GM06990 (cell line): ENCODE measurements around the gene C9orf152.

Experiments used
- DNase-seq: peaks from one replicate; pipeline ENCODE4 v3.0.0-alpha.2; 2011; ENCODE audit not compliant: insufficient read length; ENCODE audit errors: extremely low read depth
- H3K27me3 ChIP-seq: replicated peaks from 2 replicates; pipeline ENCODE4 v1.6.0; 2011; ENCODE audit warnings: low read length; ENCODE audit not compliant: control insufficient read depth, insufficient read depth
- H3K36me3 ChIP-seq: 2 replicates; pipeline ENCODE4 v1.5.1; 2011; ENCODE audit warnings: low read length; ENCODE audit not compliant: control insufficient read depth, insufficient read depth
- H3K4me3 ChIP-seq: replicated peaks from 2 replicates; pipeline ENCODE4 v1.5.1; 2011; ENCODE audit warnings: low read depth, mild to moderate bottlenecking, control low read depth, low read length
- TF ChIP-seq, protein P1 (sequence below): IDR thresholded peaks from 2 replicates; pipeline ENCODE4 v1.5.1; 2011; ENCODE audit warnings: low read length, control low read depth, mild to moderate bottlenecking, inconsistent platforms; ENCODE audit not compliant: insufficient read depth, poor library complexity, severe bottlenecking

The C9orf152 gene

DNA sequence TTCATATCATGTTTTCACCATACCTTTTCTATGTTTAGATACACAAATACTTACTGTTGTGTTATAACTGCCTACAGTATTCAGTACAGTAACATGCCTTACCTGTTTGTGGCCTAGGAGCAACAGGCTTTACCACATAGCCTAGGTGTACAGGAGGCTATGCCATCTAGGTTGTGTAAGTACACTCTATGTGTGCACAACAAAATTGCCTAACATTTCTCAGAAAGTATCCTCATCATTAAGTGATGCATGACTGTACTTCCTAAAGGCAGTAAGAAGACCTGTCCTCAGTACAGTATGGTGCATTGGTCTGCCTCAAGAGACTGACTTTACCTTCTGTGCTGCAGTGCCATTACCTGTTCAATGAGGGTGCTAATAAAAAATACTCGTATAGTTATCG lies 40.4 kb upstream of the C9orf152 start:
- Histone ChIP-seq H3K4me3 (no peak overlapping the region), H3K27me3 (no peaks in the 10 kb centered on the region), H3K36me3 (peaks cover 11% of the 10 kb centered on the region)
- TF ChIP-seq, protein P1, sequence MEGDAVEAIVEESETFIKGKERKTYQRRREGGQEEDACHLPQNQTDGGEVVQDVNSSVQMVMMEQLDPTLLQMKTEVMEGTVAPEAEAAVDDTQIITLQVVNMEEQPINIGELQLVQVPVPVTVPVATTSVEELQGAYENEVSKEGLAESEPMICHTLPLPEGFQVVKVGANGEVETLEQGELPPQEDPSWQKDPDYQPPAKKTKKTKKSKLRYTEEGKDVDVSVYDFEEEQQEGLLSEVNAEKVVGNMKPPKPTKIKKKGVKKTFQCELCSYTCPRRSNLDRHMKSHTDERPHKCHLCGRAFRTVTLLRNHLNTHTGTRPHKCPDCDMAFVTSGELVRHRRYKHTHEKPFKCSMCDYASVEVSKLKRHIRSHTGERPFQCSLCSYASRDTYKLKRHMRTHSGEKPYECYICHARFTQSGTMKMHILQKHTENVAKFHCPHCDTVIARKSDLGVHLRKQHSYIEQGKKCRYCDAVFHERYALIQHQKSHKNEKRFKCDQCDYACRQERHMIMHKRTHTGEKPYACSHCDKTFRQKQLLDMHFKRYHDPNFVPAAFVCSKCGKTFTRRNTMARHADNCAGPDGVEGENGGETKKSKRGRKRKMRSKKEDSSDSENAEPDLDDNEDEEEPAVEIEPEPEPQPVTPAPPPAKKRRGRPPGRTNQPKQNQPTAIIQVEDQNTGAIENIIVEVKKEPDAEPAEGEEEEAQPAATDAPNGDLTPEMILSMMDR, result no peak
- DNase-seq, result no peak

- H3K36me3 ChIP-seq, result peaks cover 11% of the 10 kb centered on the region
Observed at GRCh38 chr9:110246214-110246613, 38.3 kb upstream of the C9orf152 start.

GRCh38 chr9:110244616-110245015 lies 36.7 kb upstream of the C9orf152 start:
- TF ChIP-seq, protein P1, result no peak
- Histone ChIP-seq H3K36me3 (peaks cover 7% of the 10 kb centered on the region), H3K4me3 (no peak overlapping the region), H3K27me3 (no peaks in the 10 kb centered on the region)
- DNase-seq, result no peak

More at GRCh38 chr9:110246214-110246613, 38.3 kb upstream of the C9orf152 start:
- no peak for DNase-seq
- Histone ChIP-seq H3K27me3 (no peaks in the 10 kb centered on the region), H3K4me3 (no peak overlapping the region)
- TF ChIP-seq, protein P1, result no peak

DNA sequence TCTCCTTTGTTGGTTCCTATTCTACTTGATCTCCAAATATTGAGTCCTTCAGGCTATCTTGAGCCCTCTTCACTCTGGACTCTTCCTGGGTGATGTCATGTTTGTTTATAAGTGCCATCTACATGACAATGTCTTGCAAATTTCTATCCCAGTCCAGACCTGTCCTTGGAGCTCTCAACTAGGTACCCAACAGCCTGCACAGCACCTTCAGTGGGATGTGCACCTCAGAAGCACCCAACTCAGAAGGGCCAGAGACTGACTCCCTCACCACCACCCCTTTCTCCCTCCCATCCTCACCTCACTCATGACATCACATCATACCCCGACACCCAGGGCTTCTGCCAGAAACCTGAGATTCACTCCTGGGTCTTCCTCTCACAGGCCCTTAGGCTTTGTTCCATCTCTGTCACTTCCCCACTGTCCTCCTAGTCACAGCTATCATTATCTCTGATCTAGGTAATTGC lies 33.9 kb upstream of the C9orf152 start:
- Histone ChIP-seq H3K4me3 (no peak overlapping the region), H3K36me3 (peaks cover 3% of the 10 kb centered on the region; the same call in 1 of the 2 replicates), H3K27me3 (no peaks in the 10 kb centered on the region)
- no peak for DNase-seq
- TF ChIP-seq, protein P1, result no peak

DNA sequence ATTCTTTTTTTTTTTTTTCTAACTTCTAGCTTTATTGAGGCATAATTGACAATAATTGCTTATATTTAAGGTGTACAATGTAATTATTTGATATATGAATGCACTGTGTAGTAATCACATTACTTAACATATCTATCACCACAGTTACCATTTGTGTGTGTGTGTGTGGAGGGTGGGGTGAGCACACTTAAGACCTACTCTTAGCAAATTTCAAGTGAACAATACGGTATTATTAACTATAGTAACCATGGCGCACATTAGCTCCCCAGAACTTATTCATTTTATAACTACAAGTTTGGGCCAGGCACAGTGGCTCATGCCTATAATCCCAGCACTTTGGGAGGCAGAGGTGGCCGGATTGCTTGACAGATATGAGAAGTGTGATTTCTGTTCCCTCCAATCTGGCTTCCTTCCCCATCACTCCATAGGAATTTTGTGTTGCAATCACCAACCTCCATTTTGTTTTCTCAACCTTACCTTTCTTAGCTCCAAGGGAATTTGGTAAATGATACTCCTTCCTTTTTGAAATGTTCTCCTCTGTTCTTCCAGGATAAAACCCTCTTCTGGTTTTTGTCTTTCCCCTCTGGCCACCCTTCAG lies 33.4 kb upstream of the C9orf152 start:
- DNase-seq, result no peak
- Histone ChIP-seq H3K36me3 (peaks cover 3% of the 10 kb centered on the region; the same call in 1 of the 2 replicates), H3K27me3 (no peaks in the 10 kb centered on the region), H3K4me3 (no peak overlapping the region)
- TF ChIP-seq, protein P1, result no peak

GRCh38 chr9:110240198-110240597 lies 32.2 kb upstream of the C9orf152 start:
- no peaks in the 10 kb centered on the region for H3K27me3 ChIP-seq
- H3K36me3 ChIP-seq, result peaks cover 3% of the 10 kb centered on the region; the same call in 1 of the 2 replicates
- no peak for DNase-seq
- H3K4me3 ChIP-seq, result no peak overlapping the region
- TF ChIP-seq, protein P1, result no peak
